ENCODE results near the gene ELOB. TPM values are rescaled to one million over a fixed set of nuclear protein-coding genes. Genes with fewer than 3 reads are reported as not detected.

The ELOB gene
- total RNA-seq, 1 donor from 2014 or later, result 256 TPM

GRCh38 chr16:2775765-2776499, 1.1 kb downstream of the ELOB start:
- no peaks in the 10 kb centered on the region for H3K9me3 Mint-ChIP-seq
- H3K36me3 Mint-ChIP-seq (ENCODE audit: low read depth), result peaks cover 21% of the 10 kb centered on the region
- no peak for DNase-seq (ENCODE audit: low spot score)
- H3K4me1 Mint-ChIP-seq (ENCODE audit: low read depth), result peaks cover 27% of the 10 kb centered on the region
- H3K27me3 Mint-ChIP-seq (ENCODE audit: insufficient read depth), result no peaks in the 10 kb centered on the region
- intact Hi-C loops (cut with micrococcal nuclease), result loop anchor here (2.0 to 5.0 kb wide), 2 partner anchors 94 to 129 kb away; partner anchors contain the start of gene KCTD5
- peak overlapping the region; percentile 94 for H3K27ac Mint-ChIP-seq
- peak overlapping the region; percentile 90 for H3K4me3 Mint-ChIP-seq

DNA sequence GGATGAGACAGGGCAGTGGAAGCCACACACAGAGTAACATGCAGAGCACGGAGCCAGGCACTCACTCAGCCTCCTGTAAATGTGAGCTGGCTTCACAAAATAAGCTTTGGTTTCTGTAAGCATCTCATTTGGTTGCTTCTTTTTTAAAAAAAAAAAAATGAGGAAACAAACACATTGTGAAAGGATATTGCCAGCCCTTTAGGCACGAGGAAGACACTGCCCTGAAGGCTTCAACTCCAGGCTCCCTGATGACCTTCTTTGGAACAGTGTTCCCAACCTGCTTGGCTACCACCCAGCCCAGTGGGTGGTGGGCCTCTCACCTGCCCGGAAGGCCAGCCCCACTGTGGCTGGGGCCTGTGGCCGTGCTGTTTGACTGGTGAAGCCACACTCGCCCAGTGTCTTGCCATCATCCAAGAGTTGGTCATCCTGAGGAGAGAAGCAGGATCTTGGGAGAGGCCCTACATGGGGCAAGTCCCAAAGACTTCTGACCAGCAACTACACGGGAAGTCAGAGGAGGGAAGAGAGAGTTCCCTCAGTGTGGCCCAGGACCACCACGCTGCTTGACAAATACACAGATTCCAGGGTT, 1.9 kb downstream of the ELOB start:
- no peak overlapping the region for H3K27ac Mint-ChIP-seq
- H3K9me3 Mint-ChIP-seq, result no peaks in the 10 kb centered on the region
- DNase-seq (ENCODE audit: low spot score), result no peak
- H3K4me3 Mint-ChIP-seq, result peak overlapping the region; percentile 90
- no peaks in the 10 kb centered on the region for H3K27me3 Mint-ChIP-seq (ENCODE audit: insufficient read depth)
- H3K36me3 Mint-ChIP-seq (ENCODE audit: low read depth), result peaks cover 25% of the 10 kb centered on the region
- H3K4me1 Mint-ChIP-seq (ENCODE audit: low read depth), result peaks cover 27% of the 10 kb centered on the region
- intact Hi-C loops (cut with micrococcal nuclease), result loop anchor here (5.0 kb wide), 1 partner anchor 93 kb away; the partner anchor contains the start of gene KCTD5

- H3K27me3 Mint-ChIP-seq (ENCODE audit: insufficient read depth), result no peaks in the 10 kb centered on the region
- H3K9me3 Mint-ChIP-seq, result no peaks in the 10 kb centered on the region
- peaks cover 32% of the 10 kb centered on the region for H3K36me3 Mint-ChIP-seq (ENCODE audit: low read depth)
- H3K4me3 Mint-ChIP-seq, result no peak overlapping the region
- DNase-seq (ENCODE audit: low spot score), result no peak
- H3K27ac Mint-ChIP-seq, result no peak overlapping the region
- peaks cover 27% of the 10 kb centered on the region for H3K4me1 Mint-ChIP-seq (ENCODE audit: low read depth)
- intact Hi-C loops (cut with micrococcal nuclease), result no loop called here
These were observed 2.8 kb downstream of the ELOB start for GRCh38 chr16:2774161-2774891.

GRCh38 chr16:2773188-2773968, 3.7 kb downstream of the ELOB start:
- Mint-ChIP-seq H3K4me3 (peak overlapping the region; percentile 7), H3K4me1 (ENCODE audit: low read depth) (peaks cover 23% of the 10 kb centered on the region), H3K36me3 (ENCODE audit: low read depth) (peaks cover 39% of the 10 kb centered on the region), H3K27me3 (ENCODE audit: insufficient read depth) (no peaks in the 10 kb centered on the region), H3K27ac (no peak overlapping the region), H3K9me3 (no peaks in the 10 kb centered on the region)
- DNase-seq (ENCODE audit: low spot score), result no peak
- intact Hi-C loops (cut with micrococcal nuclease), result no loop called here

- intact Hi-C loops (cut with micrococcal nuclease), result no loop called here
- Mint-ChIP-seq H3K9me3 (no peaks in the 10 kb centered on the region), H3K4me3 (no peak overlapping the region), H3K36me3 (ENCODE audit: low read depth) (peaks cover 46% of the 10 kb centered on the region), H3K27ac (no peak overlapping the region), H3K4me1 (ENCODE audit: low read depth) (peaks cover 17% of the 10 kb centered on the region), H3K27me3 (ENCODE audit: insufficient read depth) (no peaks in the 10 kb centered on the region)
- no peak for DNase-seq (ENCODE audit: low spot score)
These were observed 5.3 kb downstream of the ELOB start for GRCh38 chr16:2771496-2772402.

- Mint-ChIP-seq H3K4me3 (no peak overlapping the region), H3K4me1 (ENCODE audit: low read depth) (peaks cover 6% of the 10 kb centered on the region), H3K27me3 (ENCODE audit: insufficient read depth) (no peaks in the 10 kb centered on the region), H3K9me3 (no peaks in the 10 kb centered on the region), H3K27ac (no peak overlapping the region), H3K36me3 (ENCODE audit: low read depth) (peaks cover 61% of the 10 kb centered on the region)
- intact Hi-C loops (cut with micrococcal nuclease), result no loop called here
- no peak for DNase-seq (ENCODE audit: low spot score)
These were observed 6.8 kb downstream of the ELOB start for GRCh38 chr16:2770057-2770951.

- H3K27me3 Mint-ChIP-seq (ENCODE audit: insufficient read depth), result no peaks in the 10 kb centered on the region
- no peak overlapping the region for H3K27ac Mint-ChIP-seq
- H3K4me3 Mint-ChIP-seq, result no peak overlapping the region
- H3K36me3 Mint-ChIP-seq (ENCODE audit: low read depth), result peaks cover 67% of the 10 kb centered on the region
- H3K4me1 Mint-ChIP-seq (ENCODE audit: low read depth), result peaks cover 5% of the 10 kb centered on the region
- no peaks in the 10 kb centered on the region for H3K9me3 Mint-ChIP-seq
- no peak for DNase-seq (ENCODE audit: low spot score)
- intact Hi-C loops (cut with micrococcal nuclease), result no loop called here
These were observed 7.4 kb downstream of the ELOB start for GRCh38 chr16:2769675-2770056.

- intact Hi-C loops (cut with micrococcal nuclease), result no loop called here
- Mint-ChIP-seq H3K27me3 (ENCODE audit: insufficient read depth) (no peaks in the 10 kb centered on the region), H3K4me3 (no peak overlapping the region), H3K4me1 (ENCODE audit: low read depth) (peaks cover 5% of the 10 kb centered on the region), H3K9me3 (no peaks in the 10 kb centered on the region), H3K36me3 (ENCODE audit: low read depth) (peaks cover 71% of the 10 kb centered on the region), H3K27ac (no peak overlapping the region)
- DNase-seq (ENCODE audit: low spot score), result no peak
These were observed 8.0 kb downstream of the ELOB start for GRCh38 chr16:2769100-2769529.

DNA sequence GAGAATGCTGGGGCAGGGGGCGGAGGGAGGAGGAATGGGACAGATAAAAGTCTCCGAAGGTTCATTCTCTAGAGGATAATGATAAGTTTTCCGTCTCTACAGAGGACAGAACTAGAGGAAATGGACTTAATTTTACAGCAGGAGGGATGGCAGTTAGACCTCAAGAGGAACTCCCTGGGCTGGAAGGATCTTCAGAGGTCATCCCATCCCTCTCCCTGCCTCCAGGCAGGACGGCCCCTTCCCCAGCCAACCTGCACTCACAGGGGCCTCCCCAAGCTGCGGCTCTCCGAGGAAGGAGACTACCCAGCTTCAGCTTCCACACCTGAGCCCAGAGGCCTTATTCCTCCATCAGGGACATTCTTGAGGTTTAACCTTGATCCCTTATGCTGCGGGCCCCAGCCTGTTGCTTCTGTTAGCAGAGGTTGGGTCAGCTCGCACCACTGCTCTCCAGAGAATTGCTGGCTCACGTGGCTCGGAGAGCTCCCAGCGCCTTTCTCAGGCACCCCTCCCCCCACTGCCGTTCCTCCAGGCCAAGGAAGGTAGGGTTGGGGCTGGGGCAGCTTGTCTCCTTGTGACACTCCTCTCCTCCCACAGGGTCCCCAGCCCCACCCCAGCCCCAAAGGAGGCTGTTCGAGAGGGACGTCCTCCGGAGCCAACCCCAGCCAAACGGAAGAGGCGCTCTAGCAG, 8.5 kb downstream of the ELOB start:
- H3K36me3 Mint-ChIP-seq (ENCODE audit: low read depth), result peaks cover 72% of the 10 kb centered on the region
- H3K27ac Mint-ChIP-seq, result no peak overlapping the region
- H3K4me3 Mint-ChIP-seq, result no peak overlapping the region
- no peaks in the 10 kb centered on the region for H3K27me3 Mint-ChIP-seq (ENCODE audit: insufficient read depth)
- H3K4me1 Mint-ChIP-seq (ENCODE audit: low read depth), result peaks cover 5% of the 10 kb centered on the region
- no peak for DNase-seq (ENCODE audit: low spot score)
- intact Hi-C loops (cut with micrococcal nuclease), result no loop called here
- H3K9me3 Mint-ChIP-seq, result no peaks in the 10 kb centered on the region

DNA sequence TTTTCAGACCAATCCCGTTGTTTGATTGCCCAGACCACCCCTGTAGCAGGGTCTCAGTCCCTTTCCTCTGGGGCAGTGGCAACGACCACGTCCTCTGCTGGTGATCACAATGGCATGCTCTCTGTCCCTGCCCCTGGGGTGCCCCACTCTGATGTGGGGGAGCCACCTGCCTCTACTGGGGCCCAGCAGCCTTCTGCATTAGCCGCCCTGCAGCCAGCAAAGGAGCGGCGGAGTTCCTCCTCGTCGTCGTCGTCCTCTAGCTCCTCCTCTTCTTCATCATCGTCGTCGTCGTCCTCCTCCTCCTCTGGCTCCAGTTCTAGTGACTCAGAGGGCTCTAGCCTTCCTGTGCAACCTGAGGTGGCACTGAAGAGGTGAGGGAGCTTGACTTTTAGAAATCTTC, 9.2 kb downstream of the ELOB start:
- Mint-ChIP-seq H3K27ac (no peak overlapping the region), H3K9me3 (no peaks in the 10 kb centered on the region), H3K36me3 (ENCODE audit: low read depth) (peaks cover 75% of the 10 kb centered on the region), H3K27me3 (ENCODE audit: insufficient read depth) (no peaks in the 10 kb centered on the region), H3K4me1 (ENCODE audit: low read depth) (peaks cover 11% of the 10 kb centered on the region), H3K4me3 (no peak overlapping the region)
- intact Hi-C loops (cut with micrococcal nuclease), result no loop called here
- no peak for DNase-seq (ENCODE audit: low spot score)
